Heart left ventricle (tissue), 13 donors: ENCODE data around the gene FGF2.

ENCODE experiments used
- CTCF ChIP-seq, 12 donors: fragments of 200-600 bp; sonication (generic) in 4 of 12; IDR thresholded peaks; one replicate each; pipeline versions ENCODE4 v1.5.0 to v1.8.0; 2018 to 2022; ENCODE audit warnings: antibody characterized with exemption in 12 of 12, mild to moderate bottlenecking in 5 of 12
- POLR2A ChIP-seq, 2 donors: fragments of 450-650 bp; IDR thresholded peaks; one replicate each; pipeline ENCODE4 v1.6.1; 2017; ENCODE audit warnings: antibody characterized with exemption in 2 of 2, mild to moderate bottlenecking in 2 of 2, moderate library complexity in 2 of 2
- donor health status: ischemic (EF 13 %, LVEDD 7.1; RV severe dilation, severe dysfunction).
- donor health status: DM: no; HTN: yes; CAD: no.
- donor health status: DM: no; HTN: no; CAD: no.
- donor health status: ischemic (EF 25% LVEDD 6.9; RV normal size, moderate dysfunction).
- donor health status: ischemic (EF 25% LVEDD 5.7; RV mildly dilated, moderate dysfunction).
- donor health status: ischemic (EF 35%, LVEDD 5.7; RV mildly dilated, moderate dysfunction).
- donor health status: nonischemic (EF 11% LVEDD 7.7; RV severe dilation, severe dysfunction).
- donor health status: DM: yes; HTN: yes; CAD: no.
- donor health status: PGD.
- donor health status: ischemic (EF 29% LVEDD 5.4; RV normal size, mild dysfunction).
- donor health status: nonischemic (EF 23%, LVEDD 6.1; RV moderate dilation, normal function).

GRCh38 chr4:122826553-122827257, at the start of gene FGF2:
- TF ChIP-seq CTCF (IDR thresholded peaks at IDR 0.05) (no peak), POLR2A (IDR thresholded peaks at IDR 0.05) (peak in 1 of 2 donors; percentile 29)
